OCI-LY1 (cell line): ENCODE measurements around the gene PLXND1.

Source experiments
- H2AFZ ChIP-seq: fragments of 200-600 bp; sonication (generic), shearing (Covaris generic); 2 replicates; pipeline ENCODE4 v1.6.0; 2014; ENCODE audit warnings: antibody characterized with exemption, mild to moderate bottlenecking, low read length
- H3F3A ChIP-seq: fragments of 200-600 bp; sonication (generic), shearing (Covaris generic); 2 replicates; pipeline ENCODE4 v1.6.0; 2014; ENCODE audit warnings: mild to moderate bottlenecking, antibody characterized with exemption, low read length, moderate library complexity; ENCODE audit not compliant: insufficient read depth
- H3K27ac ChIP-seq: fragments of 200-600 bp; sonication (generic); 2 replicates; pipeline ENCODE4 v1.5.1; 2014; ENCODE audit warnings: low read length, mixed run types, mild to moderate bottlenecking, low read depth; ENCODE audit not compliant: poor library complexity, severe bottlenecking
- H3K27me3 ChIP-seq: fragments of 200-600 bp; sonication (generic); 2 replicates; pipeline ENCODE4 v1.6.0; 2014; ENCODE audit warnings: antibody characterized with exemption, mild to moderate bottlenecking, low read length, moderate library complexity; ENCODE audit not compliant: insufficient read depth
- H3K36me3 ChIP-seq: fragments of 200-600 bp; sonication (generic); 2 replicates; pipeline ENCODE4 v1.6.1; 2014; ENCODE audit warnings: mild to moderate bottlenecking, antibody characterized with exemption, low read length, moderate library complexity, mixed read lengths; ENCODE audit not compliant: insufficient read depth
- H3K4me1 ChIP-seq: fragments of 200-600 bp; sonication (generic); 2 replicates; pipeline ENCODE4 v1.5.1; 2014; ENCODE audit warnings: mild to moderate bottlenecking, low read length, moderate library complexity; ENCODE audit not compliant: insufficient read depth, severe bottlenecking
- H3K4me2 ChIP-seq: fragments of 200-600 bp; sonication (generic), shearing (Covaris generic); 2 replicates; pipeline ENCODE4 v1.6.1; 2014; ENCODE audit warnings: low read length
- H3K4me3 ChIP-seq: fragments of 200-600 bp; sonication (generic); 2 replicates; pipeline ENCODE4 v1.5.1; 2014; ENCODE audit warnings: low read length, low read depth, mild to moderate bottlenecking, mixed read lengths; ENCODE audit not compliant: poor library complexity, severe bottlenecking
- H3K79me2 ChIP-seq: fragments of 200-600 bp; shearing (Covaris generic); 2 replicates; pipeline ENCODE4 v1.6.1; 2016; ENCODE audit warnings: mixed run types, low read length, mixed read lengths; ENCODE audit not compliant: insufficient read depth
- H3K9ac ChIP-seq: fragments of 200-600 bp; sonication (generic), shearing (Covaris generic); 2 replicates; pipeline ENCODE4 v1.6.1; 2014; ENCODE audit warnings: mild to moderate bottlenecking, low read length, mixed read lengths
- H3K9me2 ChIP-seq: fragments of 200-600 bp; sonication (generic), shearing (Covaris generic); 2 replicates; pipeline ENCODE4 v1.6.1; 2014; ENCODE audit warnings: low read depth, mild to moderate bottlenecking, low read length, mixed read lengths
- H3K9me3 ChIP-seq: fragments of 200-600 bp; shearing (Covaris generic); 2 replicates; pipeline ENCODE4 v1.6.1; 2014; ENCODE audit warnings: low read length, mixed read lengths
- H4K20me1 ChIP-seq: fragments of 200-600 bp; sonication (generic), shearing (Covaris generic); 2 replicates; pipeline ENCODE4 v1.6.0; 2016; ENCODE audit warnings: mild to moderate bottlenecking, low read length; ENCODE audit not compliant: insufficient read depth
- CTCF ChIP-seq: fragments of 200-600 bp; sonication (generic), shearing (Covaris generic); IDR thresholded peaks from 2 replicates; pipeline ENCODE4 v1.5.1; 2017; ENCODE audit warnings: mild to moderate bottlenecking, antibody characterized with exemption, low read length, moderate library complexity, mixed read lengths
- EZH2 ChIP-seq: fragments of 200-600 bp; sonication (generic), shearing (Covaris generic); IDR thresholded peaks from 2 replicates; pipeline ENCODE4 v1.8.0; 2017; ENCODE audit warnings: borderline replicate concordance, mixed run types, mild to moderate bottlenecking, antibody characterized with exemption, low read length, moderate library complexity, mixed read lengths

The PLXND1 gene

GRCh38 chr3:129605922-129606635, 397 bp downstream of the PLXND1 start:
- Histone ChIP-seq H3K9me2 (no peaks in the 10 kb centered on the region), H3K4me2 (peak overlapping the region; percentile 63), H4K20me1 (no peaks in the 10 kb centered on the region), H3F3A (no peaks in the 10 kb centered on the region), H3K79me2 (no peaks in the 10 kb centered on the region), H3K9ac (peak overlapping the region; percentile 28; the same call in 1 of the 2 replicates), H3K27me3 (peaks cover 17% of the 10 kb centered on the region), H2AFZ (no peak overlapping the region), H3K27ac (no peak overlapping the region), H3K4me3 (peak overlapping the region; percentile 59), H3K4me1 (peaks cover 17% of the 10 kb centered on the region), H3K36me3 (no peaks in the 10 kb centered on the region), H3K9me3 (no peaks in the 10 kb centered on the region)
- TF ChIP-seq EZH2 (no peak; the same call in 1 of the 2 replicates), CTCF (no peak)

GRCh38 chr3:129605203-129605921, 1.1 kb downstream of the PLXND1 start:
- Histone ChIP-seq H3K4me3 (peak overlapping the region; percentile 59), H3F3A (no peaks in the 10 kb centered on the region), H2AFZ (no peak overlapping the region), H4K20me1 (no peaks in the 10 kb centered on the region), H3K79me2 (no peaks in the 10 kb centered on the region), H3K9ac (no peak overlapping the region; the same call in 1 of the 2 replicates), H3K27me3 (peaks cover 17% of the 10 kb centered on the region), H3K4me2 (peak overlapping the region; percentile 63), H3K36me3 (no peaks in the 10 kb centered on the region), H3K9me3 (no peaks in the 10 kb centered on the region), H3K27ac (no peak overlapping the region), H3K9me2 (no peaks in the 10 kb centered on the region), H3K4me1 (peaks cover 17% of the 10 kb centered on the region)
- TF ChIP-seq CTCF (0 out of 2 replicates have a peak, but pooled peaks have one; percentile 5), EZH2 (no peak)

- peaks cover 17% of the 10 kb centered on the region for H3K4me1 ChIP-seq
- H3K9ac ChIP-seq, result no peak overlapping the region
- no peaks in the 10 kb centered on the region for H3K9me2 ChIP-seq
- no peak overlapping the region for H3K4me3 ChIP-seq
- H3K36me3 ChIP-seq, result no peaks in the 10 kb centered on the region
- H3K79me2 ChIP-seq, result no peaks in the 10 kb centered on the region
- H3F3A ChIP-seq, result no peaks in the 10 kb centered on the region
- H3K27me3 ChIP-seq, result peaks cover 17% of the 10 kb centered on the region
- H4K20me1 ChIP-seq, result no peaks in the 10 kb centered on the region
- H2AFZ ChIP-seq, result no peak overlapping the region
- TF ChIP-seq CTCF (no peak), EZH2 (no peak)
- no peak overlapping the region for H3K4me2 ChIP-seq
- H3K27ac ChIP-seq, result no peak overlapping the region
- H3K9me3 ChIP-seq, result no peaks in the 10 kb centered on the region
Observed at GRCh38 chr3:129604767-129605166, 1.7 kb downstream of the PLXND1 start.
